ENCODE results near the gene GPR25.

- TF ChIP-seq CTCF (conservative IDR thresholded peaks at IDR 0.05; ENCODE audit: low read length) (no peak), EZH2phosphoT487 (IDR thresholded peaks at IDR 0.05; ENCODE audit: borderline replicate concordance) (no peak)
Observed at GRCh38 chr1:200886594-200886993, 13.8 kb downstream of the GPR25 start.
